Endothelial cell of umbilical vein (primary cell): ENCODE data around the gene KCNG2. TPM values are rescaled to one million over a fixed set of nuclear protein-coding genes. Genes with fewer than 3 reads are reported as not detected.

Experiments used
- BruUV-seq: library from RNA; stranded (reverse); fragments of 400-500 nt; replicated peaks from 2 replicates; lab custom pipeline; 2021; lab: Mats Ljungman, UMichigan
- CTCF ChIA-PET: fragments of 300-600, 350-600 bp; sonication (Branson Sonifier 250); formaldehyde crosslinking; loops from one replicate; lab custom pipeline; 2021; ENCODE audit warnings: antibody characterized with exemption, inconsistent platforms; lab: Charles Lee
- POLR2A ChIA-PET: fragments of 300-600, 350-600 bp; sonication (Branson Sonifier 250); formaldehyde crosslinking; loops from one replicate; lab custom pipeline; 2021; ENCODE audit warnings: antibody characterized with exemption, inconsistent platforms; lab: Charles Lee
- DNase-seq: peaks from one replicate; pipeline ENCODE4 v3.0.0-alpha.2; 2011; ENCODE audit warnings: low read depth, low spot score
- FAIRE-seq: peaks from 2 replicates; lab custom pipeline; 2011; peaks lifted over from hg19 to GRCh38; lab: Jason Lieb, UNC
- H2AFZ ChIP-seq: 2 replicates; pipeline ENCODE4 v1.6.0; 2012; ENCODE audit warnings: low read depth, low read length, control low read depth, inconsistent platforms
- H3K27ac ChIP-seq: 2 replicates; pipeline ENCODE4 v1.5.1; 2011; ENCODE audit warnings: low read depth, mild to moderate bottlenecking, control low read depth, low read length, moderate library complexity; ENCODE audit not compliant: insufficient read depth
- H3K27me3 ChIP-seq, 2 experiments: 2 replicates each; pipeline versions ENCODE4 v1.6.0 to v1.6.1; 2011; ENCODE audit warnings: low read length in 2 of 2, mixed read lengths in 1 of 2; ENCODE audit not compliant: control insufficient read depth in 2 of 2, insufficient read depth in 2 of 2
- H3K36me3 ChIP-seq, 2 experiments: 2 replicates in 1 of 2; 3 replicates in 1 of 2; pipeline ENCODE4 v1.5.1; 2011; ENCODE audit warnings: low read length in 2 of 2, mild to moderate bottlenecking in 1 of 2, moderate library complexity in 1 of 2; ENCODE audit not compliant: control insufficient read depth in 2 of 2, insufficient read depth in 2 of 2; ENCODE audit errors: extremely low read depth in 1 of 2
- H3K4me1 ChIP-seq: 3 replicates; pipeline ENCODE4 v1.5.1; 2011; ENCODE audit warnings: mild to moderate bottlenecking, low read length; ENCODE audit not compliant: control insufficient read depth, insufficient read depth; ENCODE audit errors: extremely low read depth
- H3K4me2 ChIP-seq: 2 replicates; pipeline ENCODE4 v1.6.1; 2011; ENCODE audit warnings: low read length, control low read depth, mixed read lengths; ENCODE audit not compliant: insufficient read depth
- H3K4me3 ChIP-seq, 3 experiments: fragments of 200-600 bp in 1 of 3; sonication (generic), shearing (Covaris generic) in 1 of 3; replicated peaks in 1 of 3; 2 replicates each; pipeline ENCODE4 v1.5.1; 2011 to 2016; ENCODE audit warnings: control low read depth in 3 of 3, low read length in 3 of 3, mild to moderate bottlenecking in 2 of 3, inconsistent platforms in 1 of 3, low read depth in 1 of 3, moderate library complexity in 1 of 3; ENCODE audit not compliant: insufficient read depth in 1 of 3
- H3K79me2 ChIP-seq: 2 replicates; pipeline ENCODE4 v1.6.0; 2012; ENCODE audit warnings: low read length, inconsistent platforms; ENCODE audit not compliant: control insufficient read depth, insufficient read depth
- H3K9ac ChIP-seq: replicated peaks from 2 replicates; pipeline ENCODE3; 2011; ENCODE audit warnings: low read length, control low read depth; ENCODE audit not compliant: insufficient read depth; ENCODE audit errors: extremely low read depth
- H3K9me1 ChIP-seq: replicated peaks from 3 replicates; pipeline ENCODE4 v1.6.0; 2011; ENCODE audit warnings: mild to moderate bottlenecking, low read length; ENCODE audit not compliant: control insufficient read depth, insufficient read depth; ENCODE audit errors: extremely low read depth
- H3K9me3 ChIP-seq: replicated peaks from 2 replicates; pipeline ENCODE4 v1.5.1; 2012; ENCODE audit warnings: low read length, inconsistent platforms; ENCODE audit not compliant: control insufficient read depth, insufficient read depth
- H4K20me1 ChIP-seq: replicated peaks from 2 replicates; pipeline ENCODE3; 2011; ENCODE audit warnings: mild to moderate bottlenecking, low read length; ENCODE audit not compliant: control insufficient read depth, insufficient read depth; ENCODE audit errors: extremely low read depth
- EZH2 ChIP-seq: IDR thresholded peaks from 2 replicates; pipeline ENCODE4 v1.6.1; 2012; ENCODE audit warnings: borderline replicate concordance, low read depth, mild to moderate bottlenecking, moderate library complexity, low read length, inconsistent platforms; ENCODE audit not compliant: severe bottlenecking
- FOS ChIP-seq: IDR thresholded peaks from 2 replicates; pipeline ENCODE4 v1.6.1; 2011; ENCODE audit warnings: mild to moderate bottlenecking, low read length, moderate library complexity, borderline replicate concordance; ENCODE audit not compliant: insufficient read depth
- GATA2 ChIP-seq: IDR thresholded peaks from 2 replicates; pipeline ENCODE4 v1.7.0; 2011; ENCODE audit warnings: low read depth, mild to moderate bottlenecking, moderate library complexity, mixed read lengths, low read length; ENCODE audit not compliant: insufficient read length, insufficient read depth
- JUN ChIP-seq: IDR thresholded peaks from 2 replicates; pipeline ENCODE4 v1.6.1; 2011; ENCODE audit warnings: borderline replicate concordance, low read depth; ENCODE audit not compliant: insufficient read length, insufficient read depth
- MYC ChIP-seq: IDR thresholded peaks from one replicate; pipeline ENCODE4 v1.6.1; 2011; ENCODE audit warnings: mild to moderate bottlenecking, low read depth, low read length
- POLR2A ChIP-seq: IDR thresholded peaks from 2 replicates; pipeline ENCODE4 v1.6.1; 2012; ENCODE audit warnings: low read depth, mild to moderate bottlenecking, control low read depth, low read length
- POLR2AphosphoS5 ChIP-seq: IDR thresholded peaks from 2 replicates; pipeline ENCODE4 v1.6.1; 2012; ENCODE audit warnings: low read depth, mild to moderate bottlenecking, control low read depth, low read length, moderate library complexity; ENCODE audit not compliant: insufficient read depth
- dilution Hi-C: fragments of 300-500 bp; cut with MboI; formaldehyde crosslinking; loops from one replicate; pipeline ENCODE4 v1.15.0; 2019; ENCODE audit warnings: low sequenced_read_pairs; ENCODE audit not compliant: extremely low pct_ligation_motif_present
- intact Hi-C: fragments of 100-400 bp; cut with micrococcal nuclease; formaldehyde crosslinking; loops from one replicate; pipeline ENCODE4 v1.10.0; 2022
- polyA plus RNA-seq, 4 experiments: library from polyadenylated mRNA; depleted of rRNA in 3 of 4; stranded (reverse) in 3 of 4; unstranded in 1 of 4; fragments of >200 nt; gene quantifications; 2 replicates each; pipeline versions ENCODE4 v1.2.1 to v1.2.3, GENCODE V29; 2011 to 2012; ENCODE audit warnings: missing spikeins in 1 of 4
- total RNA-seq: library from RNA; stranded (reverse); gene quantifications from 2 replicates; pipeline ENCODE4 v1.2.3, GENCODE V29; 2021
- TF ChIP-seq, protein P1 (sequence below): IDR thresholded peaks from 2 replicates; pipeline ENCODE4 v1.6.1; 2011; ENCODE audit not compliant: insufficient read depth, insufficient read length
- TF ChIP-seq, protein P2 (sequence below), 2 donors: IDR thresholded peaks; 1 replicate in 1 of 2; 2 replicates in 1 of 2; pipeline ENCODE4 v1.5.1; 2011; ENCODE audit warnings: low read length in 2 of 2, mild to moderate bottlenecking in 2 of 2, moderate library complexity in 2 of 2, control low read depth in 1 of 2, inconsistent platforms in 1 of 2, low read depth in 1 of 2; ENCODE audit not compliant: insufficient read depth in 1 of 2; ENCODE audit errors: extremely low read depth in 1 of 2

The KCNG2 gene
- total and polyA plus RNA-seq, 2 donors (not counting 3 experiments of a cell fraction or from before 2014, with no cell fraction given), result not detected

- Histone ChIP-seq H3K79me2 (no peaks in the 10 kb centered on the region), H2AFZ (no peak overlapping the region), H3K36me3 (no peaks in the 10 kb centered on the region), H3K27me3 (peaks cover 22 to 25% of the 10 kb centered on the region in 2 experiments), H3K27ac (no peak overlapping the region), H3K9me1 (no peaks in the 10 kb centered on the region), H3K9ac (no peak overlapping the region), H3K9me3 (no peaks in the 10 kb centered on the region), H3K4me1 (no peaks in the 10 kb centered on the region), H3K4me2 (no peak overlapping the region), H3K4me3 (no peak overlapping the region), H4K20me1 (no peaks in the 10 kb centered on the region)
- dilution Hi-C loops (no loop called here), intact Hi-C loops (no loop called here)
- BruUV-seq, result no TSS peak
- no peak for DNase-seq
- ChIA-PET POLR2A (no interaction called here), CTCF (no interaction called here)
- FAIRE-seq, result no peak
- TF ChIP-seq GATA2 (no peak), FOS (no peak), POLR2A (no peak), EZH2 (no peak), JUN (no peak), POLR2AphosphoS5 (no peak), MYC (no peak)
- TF ChIP-seq, protein P1, sequence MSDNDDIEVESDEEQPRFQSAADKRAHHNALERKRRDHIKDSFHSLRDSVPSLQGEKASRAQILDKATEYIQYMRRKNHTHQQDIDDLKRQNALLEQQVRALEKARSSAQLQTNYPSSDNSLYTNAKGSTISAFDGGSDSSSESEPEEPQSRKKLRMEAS, result no peak
- TF ChIP-seq, protein P2, sequence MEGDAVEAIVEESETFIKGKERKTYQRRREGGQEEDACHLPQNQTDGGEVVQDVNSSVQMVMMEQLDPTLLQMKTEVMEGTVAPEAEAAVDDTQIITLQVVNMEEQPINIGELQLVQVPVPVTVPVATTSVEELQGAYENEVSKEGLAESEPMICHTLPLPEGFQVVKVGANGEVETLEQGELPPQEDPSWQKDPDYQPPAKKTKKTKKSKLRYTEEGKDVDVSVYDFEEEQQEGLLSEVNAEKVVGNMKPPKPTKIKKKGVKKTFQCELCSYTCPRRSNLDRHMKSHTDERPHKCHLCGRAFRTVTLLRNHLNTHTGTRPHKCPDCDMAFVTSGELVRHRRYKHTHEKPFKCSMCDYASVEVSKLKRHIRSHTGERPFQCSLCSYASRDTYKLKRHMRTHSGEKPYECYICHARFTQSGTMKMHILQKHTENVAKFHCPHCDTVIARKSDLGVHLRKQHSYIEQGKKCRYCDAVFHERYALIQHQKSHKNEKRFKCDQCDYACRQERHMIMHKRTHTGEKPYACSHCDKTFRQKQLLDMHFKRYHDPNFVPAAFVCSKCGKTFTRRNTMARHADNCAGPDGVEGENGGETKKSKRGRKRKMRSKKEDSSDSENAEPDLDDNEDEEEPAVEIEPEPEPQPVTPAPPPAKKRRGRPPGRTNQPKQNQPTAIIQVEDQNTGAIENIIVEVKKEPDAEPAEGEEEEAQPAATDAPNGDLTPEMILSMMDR (IDR thresholded peaks at IDR 0.05; ENCODE audit: extremely low read depth in 1 of 2, insufficient read depth in 1 of 2, low read depth in 1 of 2, low read length in 2 of 2), result no peak
Observed at GRCh38 chr18:79801641-79802040, 3.9 kb downstream of the KCNG2 start.
